NB4 (cell line): ENCODE results near the gene EGLN2.

ENCODE experiments used
- MYC ChIP-seq: IDR thresholded peaks from 2 replicates; pipeline ENCODE4 v1.6.1; 2011; ENCODE audit warnings: low read depth, low read length
- POLR2A ChIP-seq: IDR thresholded peaks from 2 replicates; pipeline ENCODE4 v1.6.1; 2011; ENCODE audit warnings: mild to moderate bottlenecking; ENCODE audit not compliant: insufficient read length; ENCODE audit errors: extremely low read depth
- TF ChIP-seq, protein P1 (sequence below): IDR thresholded peaks from one replicate; pipeline ENCODE4 v1.5.1; 2012; ENCODE audit warnings: low read depth, low read length
- TF ChIP-seq, protein P2 (sequence below): IDR thresholded peaks from 2 replicates; pipeline ENCODE4 v1.6.1; 2011; ENCODE audit warnings: low read depth, low read length

DNA sequence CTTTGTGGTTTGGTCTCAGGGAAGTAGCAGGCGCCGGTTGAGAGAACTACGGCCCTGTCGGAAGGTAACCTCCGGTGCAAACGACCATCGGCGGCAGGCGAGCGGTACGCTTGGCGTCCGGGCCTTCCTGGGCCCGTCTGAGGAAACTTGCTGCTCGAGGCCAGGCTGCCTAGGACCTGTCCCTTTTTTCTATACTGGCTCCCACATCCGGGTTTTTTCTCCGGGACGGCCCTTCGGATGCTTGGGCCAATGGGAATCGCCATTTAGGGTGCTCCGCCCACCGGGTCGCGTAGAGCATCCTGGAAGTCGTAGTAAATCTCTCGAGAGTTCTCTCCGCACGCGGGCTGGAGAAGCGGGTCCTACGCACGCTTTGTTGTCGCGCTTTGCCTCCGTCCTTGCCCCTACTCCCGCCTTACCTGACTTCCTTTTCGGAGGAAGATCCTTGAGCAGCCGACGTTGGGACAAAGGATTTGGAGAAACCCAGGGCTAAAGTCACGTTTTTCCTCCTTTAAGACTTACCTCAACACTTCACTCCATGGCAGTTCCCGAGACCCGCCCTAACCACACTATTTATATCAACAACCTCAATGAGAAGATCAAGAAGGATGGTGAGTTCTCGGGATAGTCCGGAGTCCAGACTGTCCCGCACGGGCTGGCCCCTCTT is 48.0 kb upstream of the EGLN2 start, which contains the start of gene SNRPA:
- TF ChIP-seq, protein P1, sequence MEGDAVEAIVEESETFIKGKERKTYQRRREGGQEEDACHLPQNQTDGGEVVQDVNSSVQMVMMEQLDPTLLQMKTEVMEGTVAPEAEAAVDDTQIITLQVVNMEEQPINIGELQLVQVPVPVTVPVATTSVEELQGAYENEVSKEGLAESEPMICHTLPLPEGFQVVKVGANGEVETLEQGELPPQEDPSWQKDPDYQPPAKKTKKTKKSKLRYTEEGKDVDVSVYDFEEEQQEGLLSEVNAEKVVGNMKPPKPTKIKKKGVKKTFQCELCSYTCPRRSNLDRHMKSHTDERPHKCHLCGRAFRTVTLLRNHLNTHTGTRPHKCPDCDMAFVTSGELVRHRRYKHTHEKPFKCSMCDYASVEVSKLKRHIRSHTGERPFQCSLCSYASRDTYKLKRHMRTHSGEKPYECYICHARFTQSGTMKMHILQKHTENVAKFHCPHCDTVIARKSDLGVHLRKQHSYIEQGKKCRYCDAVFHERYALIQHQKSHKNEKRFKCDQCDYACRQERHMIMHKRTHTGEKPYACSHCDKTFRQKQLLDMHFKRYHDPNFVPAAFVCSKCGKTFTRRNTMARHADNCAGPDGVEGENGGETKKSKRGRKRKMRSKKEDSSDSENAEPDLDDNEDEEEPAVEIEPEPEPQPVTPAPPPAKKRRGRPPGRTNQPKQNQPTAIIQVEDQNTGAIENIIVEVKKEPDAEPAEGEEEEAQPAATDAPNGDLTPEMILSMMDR: no peak
- TF ChIP-seq POLR2A (peak; percentile 59), MYC (peak; percentile 85)
- TF ChIP-seq, protein P2, sequence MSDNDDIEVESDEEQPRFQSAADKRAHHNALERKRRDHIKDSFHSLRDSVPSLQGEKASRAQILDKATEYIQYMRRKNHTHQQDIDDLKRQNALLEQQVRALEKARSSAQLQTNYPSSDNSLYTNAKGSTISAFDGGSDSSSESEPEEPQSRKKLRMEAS: peak; percentile 74
